Measurements from ENCODE around the gene BAZ1B.
"Not testable (repeated sequence)": the region's sequence is repeated elsewhere in the genome, so short reads cannot be mapped to it uniquely, and the experiment has no call there.

DNA sequence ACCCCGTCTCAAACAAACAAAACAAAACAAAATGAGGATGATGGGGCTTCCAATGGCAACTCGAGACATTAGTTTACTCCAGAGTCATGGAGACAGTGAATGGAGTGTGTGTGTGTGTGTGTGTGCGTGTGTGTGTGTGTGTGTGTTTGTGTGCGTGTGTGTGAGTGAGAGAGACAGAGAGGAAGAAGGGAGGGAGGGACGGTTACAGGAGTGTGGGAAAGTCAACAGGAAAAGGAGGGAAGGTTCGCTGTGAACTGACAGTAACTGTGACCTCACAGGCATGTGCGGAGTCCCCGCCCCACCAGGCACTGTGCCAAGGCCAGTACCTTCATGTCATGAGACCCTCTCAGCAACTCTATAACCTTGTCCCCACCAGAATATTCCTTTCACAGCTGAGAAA, 102.1 kb downstream of the BAZ1B start:
- TF ChIP-seq, protein P1, sequence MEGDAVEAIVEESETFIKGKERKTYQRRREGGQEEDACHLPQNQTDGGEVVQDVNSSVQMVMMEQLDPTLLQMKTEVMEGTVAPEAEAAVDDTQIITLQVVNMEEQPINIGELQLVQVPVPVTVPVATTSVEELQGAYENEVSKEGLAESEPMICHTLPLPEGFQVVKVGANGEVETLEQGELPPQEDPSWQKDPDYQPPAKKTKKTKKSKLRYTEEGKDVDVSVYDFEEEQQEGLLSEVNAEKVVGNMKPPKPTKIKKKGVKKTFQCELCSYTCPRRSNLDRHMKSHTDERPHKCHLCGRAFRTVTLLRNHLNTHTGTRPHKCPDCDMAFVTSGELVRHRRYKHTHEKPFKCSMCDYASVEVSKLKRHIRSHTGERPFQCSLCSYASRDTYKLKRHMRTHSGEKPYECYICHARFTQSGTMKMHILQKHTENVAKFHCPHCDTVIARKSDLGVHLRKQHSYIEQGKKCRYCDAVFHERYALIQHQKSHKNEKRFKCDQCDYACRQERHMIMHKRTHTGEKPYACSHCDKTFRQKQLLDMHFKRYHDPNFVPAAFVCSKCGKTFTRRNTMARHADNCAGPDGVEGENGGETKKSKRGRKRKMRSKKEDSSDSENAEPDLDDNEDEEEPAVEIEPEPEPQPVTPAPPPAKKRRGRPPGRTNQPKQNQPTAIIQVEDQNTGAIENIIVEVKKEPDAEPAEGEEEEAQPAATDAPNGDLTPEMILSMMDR (IDR thresholded peaks at IDR 0.05 in 2 of 3, conservative IDR thresholded peaks at IDR 0.05 in 1 of 3; ENCODE audit: insufficient read depth in 2 of 3, low read depth in 1 of 3, low read length in 3 of 3): not testable (repeated sequence)
- not testable (repeated sequence) for TF ChIP-seq GATAD2A (IDR thresholded peaks at IDR 0.05); ZNF143 (CRISPR knock-in tag; IDR thresholded peaks at IDR 0.05)
